Measurements from ENCODE around the gene FBN1. TPM values are rescaled to one million over a fixed set of nuclear protein-coding genes. Genes with fewer than 3 reads are reported as not detected.

FBN1 gene
- total RNA-seq, 1 donor from 2014 or later: 0.80 TPM

DNA sequence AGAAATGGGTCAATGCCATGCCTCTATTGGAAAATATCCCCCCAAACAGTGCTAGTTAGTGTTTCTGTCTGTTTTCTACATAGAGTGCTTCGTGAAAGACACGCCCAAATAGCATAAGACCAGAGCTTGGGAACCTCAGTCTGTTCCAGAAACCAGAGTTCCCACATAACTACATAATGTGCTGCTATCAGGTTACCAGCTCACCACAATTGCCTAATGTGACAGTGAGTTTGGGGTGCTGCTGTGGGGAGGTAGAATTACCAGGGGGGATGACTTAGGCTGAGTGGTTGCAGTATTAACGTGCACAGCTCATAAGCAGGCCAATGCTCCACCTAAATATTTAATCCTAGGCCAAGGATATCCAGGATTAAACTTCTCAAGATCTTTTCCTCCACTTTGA is 275.0 kb downstream of the FBN1 start:
- Mint-ChIP-seq H3K4me3 (ENCODE audit: low read depth) (no peak overlapping the region), H3K4me1 (ENCODE audit: low read depth) (no peaks in the 10 kb centered on the region), H3K27me3 (ENCODE audit: low read depth) (peaks cover 20% of the 10 kb centered on the region), H3K9me3 (no peaks in the 10 kb centered on the region), H3K27ac (no peak overlapping the region), H3K36me3 (ENCODE audit: low read depth) (no peaks in the 10 kb centered on the region)
- DNase-seq (ENCODE audit: low spot score): no peak
- intact Hi-C loops (cut with micrococcal nuclease): no loop called here

DNA sequence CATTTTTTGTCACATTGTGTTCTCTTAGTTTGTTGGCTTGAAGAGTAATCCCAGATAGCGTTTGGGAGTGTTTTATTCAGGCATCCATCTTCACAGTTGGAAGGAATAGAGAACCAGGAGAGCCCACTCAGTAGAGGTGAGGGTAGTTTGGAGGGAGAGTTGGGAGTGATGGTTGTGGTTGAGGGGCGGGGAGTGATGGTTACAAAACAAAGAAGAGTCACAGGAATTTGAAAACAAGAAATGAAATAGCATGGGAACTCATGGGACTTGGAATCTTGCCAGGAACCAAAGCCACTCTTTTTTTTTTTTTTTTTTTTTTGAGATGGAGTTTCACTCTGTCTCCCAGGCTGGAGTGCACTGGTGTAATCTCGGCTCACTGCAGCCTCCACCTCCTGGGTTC is 278.0 kb downstream of the FBN1 start:
- H3K27me3 Mint-ChIP-seq (ENCODE audit: low read depth): peaks cover 13% of the 10 kb centered on the region
- H3K36me3 Mint-ChIP-seq (ENCODE audit: low read depth): no peaks in the 10 kb centered on the region
- DNase-seq (ENCODE audit: low spot score): no peak
- H3K27ac Mint-ChIP-seq: no peak overlapping the region
- intact Hi-C loops (cut with micrococcal nuclease): no loop called here
- no peaks in the 10 kb centered on the region for H3K9me3 Mint-ChIP-seq
- no peaks in the 10 kb centered on the region for H3K4me1 Mint-ChIP-seq (ENCODE audit: low read depth)
- no peak overlapping the region for H3K4me3 Mint-ChIP-seq (ENCODE audit: low read depth)

DNA sequence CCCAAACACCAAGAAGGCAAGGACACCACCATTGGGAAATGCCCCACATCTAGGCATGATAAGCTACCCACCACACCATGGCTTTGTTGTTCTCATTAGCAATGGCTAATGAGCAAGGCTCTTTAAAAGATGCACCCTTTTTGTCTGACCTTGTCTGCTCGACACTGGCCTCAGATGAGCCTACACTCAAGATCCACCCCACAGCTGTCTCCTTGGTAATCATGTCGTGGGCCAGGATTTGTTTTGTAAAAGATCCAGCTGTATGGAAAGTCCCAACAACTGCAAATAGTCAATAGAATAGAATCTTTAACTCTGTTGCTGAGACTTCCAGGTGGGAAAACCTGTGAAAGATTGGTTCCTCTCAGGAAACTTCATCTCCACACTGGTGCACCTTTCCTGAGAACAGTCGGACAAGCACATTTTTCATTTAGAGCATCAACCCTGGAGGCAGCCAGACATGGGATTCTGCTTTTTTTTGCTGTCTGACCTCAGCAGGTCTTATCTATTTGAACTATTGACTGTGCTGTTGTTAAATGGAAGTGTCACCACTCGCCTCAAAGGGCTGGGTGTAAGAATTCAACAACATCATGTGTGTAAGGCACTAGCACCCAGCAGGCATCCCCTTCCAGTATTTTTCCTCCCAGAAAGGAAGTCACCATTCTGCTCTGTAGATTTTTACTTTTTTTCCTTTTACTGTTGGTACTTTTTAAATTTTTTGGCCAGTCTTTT is 278.8 kb downstream of the FBN1 start:
- DNase-seq (ENCODE audit: low spot score): no peak
- H3K9me3 Mint-ChIP-seq: no peaks in the 10 kb centered on the region
- peaks cover 13% of the 10 kb centered on the region for H3K27me3 Mint-ChIP-seq (ENCODE audit: low read depth)

DNA sequence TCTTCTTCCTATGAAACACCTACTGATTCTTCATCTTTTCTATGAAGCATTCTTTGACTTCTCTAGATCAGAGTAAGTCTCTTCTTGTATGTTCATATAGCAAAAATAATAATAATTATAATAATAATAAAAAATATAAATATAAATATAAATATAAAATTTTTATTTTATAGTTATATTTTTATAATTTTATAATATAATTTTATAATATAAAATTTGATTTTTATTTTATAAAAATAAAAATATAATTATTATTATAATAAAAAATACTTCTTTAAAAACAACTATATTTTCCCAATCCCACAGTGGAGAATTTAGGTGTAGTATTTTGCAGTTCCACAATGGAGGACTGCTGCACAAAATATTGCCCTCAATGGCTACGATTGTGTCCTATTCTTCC is 279.9 kb downstream of the FBN1 start:
- Mint-ChIP-seq H3K9me3 (no peaks in the 10 kb centered on the region), H3K4me1 (ENCODE audit: low read depth) (no peaks in the 10 kb centered on the region), H3K27ac (no peak overlapping the region), H3K36me3 (ENCODE audit: low read depth) (no peaks in the 10 kb centered on the region), H3K27me3 (ENCODE audit: low read depth) (peaks cover 13% of the 10 kb centered on the region), H3K4me3 (ENCODE audit: low read depth) (no peak overlapping the region)
- DNase-seq (ENCODE audit: low spot score): no peak
- intact Hi-C loops (cut with micrococcal nuclease): no loop called here

More for the DNA sequence above, 278.8 kb downstream of the FBN1 start:
- Mint-ChIP-seq H3K27ac (no peak overlapping the region), H3K36me3 (ENCODE audit: low read depth) (no peaks in the 10 kb centered on the region), H3K4me3 (ENCODE audit: low read depth) (no peak overlapping the region), H3K4me1 (ENCODE audit: low read depth) (no peaks in the 10 kb centered on the region)
- intact Hi-C loops (cut with micrococcal nuclease): no loop called here

DNA sequence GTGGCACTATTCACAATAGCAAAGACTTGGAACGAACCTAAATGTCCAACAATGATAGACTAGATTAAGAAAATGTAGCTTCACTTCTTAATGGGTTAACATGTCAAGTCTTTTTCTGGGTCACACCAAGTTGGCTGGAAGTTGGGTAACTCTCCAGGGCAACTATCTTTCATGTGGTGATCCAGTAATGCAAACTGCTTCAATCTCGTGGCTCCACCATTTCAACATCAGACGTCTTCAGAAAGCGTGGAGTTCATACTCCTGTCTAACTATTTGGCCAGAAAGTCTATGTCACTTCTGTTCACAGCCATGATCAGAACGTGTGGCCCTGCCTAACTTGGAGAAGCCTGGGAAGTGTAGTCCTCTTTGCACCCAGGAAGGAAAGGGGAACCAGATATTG is 282.0 kb downstream of the FBN1 start:
- peaks cover 4% of the 10 kb centered on the region for H3K4me1 Mint-ChIP-seq (ENCODE audit: low read depth)
- no peak overlapping the region for H3K4me3 Mint-ChIP-seq (ENCODE audit: low read depth)
- H3K9me3 Mint-ChIP-seq: no peaks in the 10 kb centered on the region
- H3K27ac Mint-ChIP-seq: no peak overlapping the region
- DNase-seq (ENCODE audit: low spot score): no peak
- peaks cover 12% of the 10 kb centered on the region for H3K27me3 Mint-ChIP-seq (ENCODE audit: low read depth)
- intact Hi-C loops (cut with micrococcal nuclease): no loop called here
- no peaks in the 10 kb centered on the region for H3K36me3 Mint-ChIP-seq (ENCODE audit: low read depth)

DNA sequence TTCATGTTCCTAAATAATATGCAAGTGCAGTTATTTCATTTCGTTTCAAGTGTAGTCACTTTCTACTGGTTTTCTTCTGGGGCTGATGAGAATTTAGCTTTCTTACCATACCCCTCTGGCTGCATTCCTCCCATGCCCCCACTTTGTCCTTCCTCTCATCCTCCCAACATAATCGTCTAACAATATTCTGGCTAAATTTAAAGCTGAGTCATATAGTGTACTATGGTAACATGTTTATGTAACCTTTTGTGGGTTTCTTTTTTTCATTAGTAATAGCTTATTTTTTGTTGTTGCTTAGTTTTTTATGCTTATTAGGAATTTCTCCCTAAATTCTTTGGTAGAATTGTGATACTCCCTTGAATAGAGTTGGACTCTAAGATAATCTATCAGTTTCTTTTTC is 283.8 kb downstream of the FBN1 start:
- intact Hi-C loops (cut with micrococcal nuclease): no loop called here
- Mint-ChIP-seq H3K27ac (no peak overlapping the region), H3K27me3 (ENCODE audit: low read depth) (peaks cover 9% of the 10 kb centered on the region), H3K9me3 (no peaks in the 10 kb centered on the region), H3K36me3 (ENCODE audit: low read depth) (no peaks in the 10 kb centered on the region), H3K4me1 (ENCODE audit: low read depth) (peaks cover 6% of the 10 kb centered on the region), H3K4me3 (ENCODE audit: low read depth) (no peak overlapping the region)
- no peak for DNase-seq (ENCODE audit: low spot score)

DNA sequence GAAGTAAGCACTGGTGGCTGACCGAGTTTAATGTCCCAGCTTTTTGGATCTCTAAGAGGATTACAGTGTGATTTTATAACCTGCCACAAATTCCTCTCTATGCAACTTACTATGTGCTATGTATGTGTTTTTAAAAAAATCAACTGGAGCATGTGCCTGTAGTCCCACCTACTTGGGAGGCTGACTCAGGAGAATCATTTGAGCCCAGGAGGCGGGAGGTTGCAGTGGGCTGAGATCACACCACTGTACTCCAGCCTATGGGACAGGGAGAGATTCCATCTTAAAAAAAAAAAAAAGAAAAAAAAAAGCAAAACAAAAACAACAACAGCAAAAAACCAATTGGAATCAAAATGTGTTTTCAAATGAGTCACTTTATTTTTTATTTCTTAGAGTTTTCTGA is 284.7 kb downstream of the FBN1 start:
- Mint-ChIP-seq H3K4me3 (ENCODE audit: low read depth) (no peak overlapping the region), H3K27me3 (ENCODE audit: low read depth) (peaks cover 7% of the 10 kb centered on the region), H3K36me3 (ENCODE audit: low read depth) (no peaks in the 10 kb centered on the region), H3K9me3 (no peaks in the 10 kb centered on the region), H3K4me1 (ENCODE audit: low read depth) (peaks cover 6% of the 10 kb centered on the region), H3K27ac (no peak overlapping the region)
- DNase-seq (ENCODE audit: low spot score): no peak
- intact Hi-C loops (cut with micrococcal nuclease): no loop called here

Other genes with a start within 250 kb of the FBN1 start
- 26.2 and 29.2 TPM in 2 replicates for gene CEP152, start 165.4 kb upstream of the FBN1 start, total RNA-seq
- gene EID1, start 232.4 kb upstream of the FBN1 start, total RNA-seq: 168 and 202 TPM in 2 replicates